Activated CD4-positive, alpha-beta T cell treated with anti-CD3 and anti-CD28 coated beads, Interleukin-2, amount 10 ng/mL, durations not matched to agents 7 days and 5 days (primary cell): ENCODE results near the gene SF3B3. TPM values are rescaled to one million over a fixed set of nuclear protein-coding genes. Genes with fewer than 3 reads are reported as not detected.
"Not testable (repeated sequence)": the region's sequence is repeated elsewhere in the genome, so short reads cannot be mapped to it uniquely, and the experiment has no call there.

ENCODE experiments used
- CTCF ChIA-PET: fragments of 350-600 bp; sonication (Branson Sonifier 250); formaldehyde crosslinking; loops from one replicate; lab custom pipeline; 2021; ENCODE audit warnings: antibody characterized with exemption; lab: Charles Lee
- POLR2A ChIA-PET: fragments of 350-600 bp; sonication (Branson Sonifier 250); formaldehyde crosslinking; loops from one replicate; lab custom pipeline; 2021; ENCODE audit warnings: antibody characterized with exemption; lab: Charles Lee
- DNase-seq: peaks from one replicate; pipeline ENCODE4 v3.0.0-alpha.2; 2020
- H3K27ac Mint-ChIP-seq: one replicate; pipeline ENCODE4 v1.8.0; 2021; ENCODE audit warnings: mild to moderate bottlenecking, moderate library complexity, mixed read lengths
- H3K27me3 Mint-ChIP-seq: one replicate; pipeline ENCODE4 v1.8.0; 2021; ENCODE audit warnings: mixed read lengths
- H3K36me3 Mint-ChIP-seq: one replicate; pipeline ENCODE4 v1.8.0; 2021; ENCODE audit warnings: low read depth, mixed read lengths
- H3K4me1 Mint-ChIP-seq: one replicate; pipeline ENCODE4 v1.8.0; 2021; ENCODE audit warnings: mixed read lengths
- H3K4me3 Mint-ChIP-seq: one replicate; pipeline ENCODE4 v1.8.0; 2021; ENCODE audit warnings: mild to moderate bottlenecking, moderate library complexity, mixed read lengths
- H3K9me3 Mint-ChIP-seq: one replicate; pipeline ENCODE4 v1.8.0; 2021; ENCODE audit warnings: mixed read lengths
- total RNA-seq, 2 experiments: library from RNA; stranded (reverse); gene quantifications; one replicate each; pipeline ENCODE4 v1.2.3, GENCODE V29; 2021

SF3B3 gene
- total RNA-seq, 2 experiments from 2014 or later: 369 to 376 TPM

- peak; percentile 35 for DNase-seq
- Mint-ChIP-seq H3K4me1 (peaks cover 45% of the 10 kb centered on the region), H3K27me3 (no peaks in the 10 kb centered on the region), H3K36me3 (peaks cover 52% of the 10 kb centered on the region), H3K9me3 (no peaks in the 10 kb centered on the region), H3K4me3 (peak overlapping the region; percentile 87), H3K27ac (peak overlapping the region; percentile 97)
- POLR2A ChIA-PET: interaction anchor here (0.7 to 2.0 kb wide), 5 partner anchors 12 to 176 kb away, joined by 3 to 7 read pairs (median 4); partner anchors contain the start of gene DDX19A
- CTCF ChIA-PET: interaction anchor here (0.7 to 2.0 kb wide), 8 partner anchors 27 to 777 kb away, joined by 3 to 5 read pairs (median 3); partner anchors contain the start of gene EXOSC6
Observed at GRCh38 chr16:70522216-70523075, 1.2 kb upstream of the SF3B3 start.

- DNase-seq: peak; percentile 94
- Mint-ChIP-seq H3K9me3 (no peaks in the 10 kb centered on the region), H3K4me3 (peak within 1 kb of the TSS; percentile 87), H3K36me3 (peaks cover 50% of the 10 kb centered on the region), H3K4me1 (peaks cover 47% of the 10 kb centered on the region), H3K27ac (peak within 1 kb of the TSS; percentile 97), H3K27me3 (no peaks in the 10 kb centered on the region)
- POLR2A ChIA-PET: interaction anchor here (0.5 to 2.0 kb wide), 7 partner anchors 12 to 176 kb away, joined by 3 to 10 read pairs (median 4); partner anchors contain the start of gene DDX19A
- CTCF ChIA-PET: interaction anchor here (0.7 to 1.2 kb wide), 6 partner anchors 28 to 778 kb away, joined by 3 to 4 read pairs (median 3); partner anchors contain the start of gene EXOSC6
Observed at GRCh38 chr16:70523076-70523742, 407 bp upstream of the SF3B3 start, which contains the start of gene COG4. TSS of gene COG4 (minus strand) at chr16:70523554. CDS start at chr16:70523543, 11 bp downstream.

- Mint-ChIP-seq H3K36me3 (peaks cover 61% of the 10 kb centered on the region), H3K4me1 (peaks cover 57% of the 10 kb centered on the region), H3K4me3 (peak overlapping the region; percentile 87), H3K27ac (peak overlapping the region; percentile 97)
- H3K9me3 Mint-ChIP-seq, H3K27me3 Mint-ChIP-seq: not testable (repeated sequence)
- POLR2A ChIA-PET: interaction anchor here (0.6 to 1.4 kb wide), 3 partner anchors 143 to 236 kb away, joined by 4 to 6 read pairs (median 5); no protein-coding TSS in a partner anchor
- CTCF ChIA-PET: interaction anchor here (0.6 to 2.0 kb wide), 7 partner anchors 10 to 154 kb away, joined by 3 to 7 read pairs (median 3); no protein-coding TSS in a partner anchor
- peak; percentile 29 for DNase-seq
Observed at GRCh38 chr16:70524399-70524825, 796 bp downstream of the SF3B3 start.

- POLR2A ChIA-PET: interaction anchor here (0.5 kb wide), 1 partner anchor 18 kb away, joined by 3 read pairs; no protein-coding TSS in a partner anchor
- Mint-ChIP-seq H3K9me3 (no peaks in the 10 kb centered on the region), H3K27ac (peak overlapping the region; percentile 75), H3K4me3 (peak overlapping the region; percentile 87), H3K4me1 (peaks cover 48% of the 10 kb centered on the region), H3K36me3 (peaks cover 62% of the 10 kb centered on the region), H3K27me3 (no peaks in the 10 kb centered on the region)
- no peak for DNase-seq
- CTCF ChIA-PET: interaction anchor here (1.5 kb wide), 1 partner anchor 270 kb away, joined by 3 read pairs; no protein-coding TSS in a partner anchor
Observed at GRCh38 chr16:70526403-70526802, 2.8 kb downstream of the SF3B3 start.

GRCh38 chr16:70527315-70527996, 3.8 kb downstream of the SF3B3 start:
- ChIA-PET POLR2A (no interaction called here), CTCF (interaction anchor here (0.6 to 1.3 kb wide), 3 partner anchors 25 to 1281 kb away, joined by 3 to 4 read pairs (median 3); partner anchors contain the start of gene AP1G1)
- no peaks in the 10 kb centered on the region for H3K27me3 Mint-ChIP-seq
- DNase-seq: no peak
- no peaks in the 10 kb centered on the region for H3K9me3 Mint-ChIP-seq
- H3K36me3 Mint-ChIP-seq: peaks cover 63% of the 10 kb centered on the region
- H3K4me1 Mint-ChIP-seq: peaks cover 43% of the 10 kb centered on the region
- no peak overlapping the region for H3K27ac Mint-ChIP-seq
- H3K4me3 Mint-ChIP-seq: peak overlapping the region; percentile 87

GRCh38 chr16:70529051-70529777, 5.6 kb downstream of the SF3B3 start:
- Mint-ChIP-seq H3K4me3 (no peak overlapping the region), H3K36me3 (peaks cover 68% of the 10 kb centered on the region), H3K4me1 (peaks cover 48% of the 10 kb centered on the region), H3K9me3 (no peaks in the 10 kb centered on the region), H3K27me3 (no peaks in the 10 kb centered on the region), H3K27ac (peak overlapping the region; percentile 68)
- ChIA-PET POLR2A (no interaction called here), CTCF (interaction anchor here (1.0 to 1.3 kb wide), 3 partner anchors 24 to 275 kb away, joined by 3 to 5 read pairs (median 3); no protein-coding TSS in a partner anchor)
- DNase-seq: peak; percentile 32

GRCh38 chr16:70529954-70530353, 6.3 kb downstream of the SF3B3 start:
- H3K4me1 Mint-ChIP-seq: peaks cover 50% of the 10 kb centered on the region
- ChIA-PET CTCF (interaction anchor here (0.6 kb wide), 1 partner anchor 162 kb away, joined by 3 read pairs; no protein-coding TSS in a partner anchor), POLR2A (interaction anchor here (0.6 kb wide), 1 partner anchor 150 kb away, joined by 4 read pairs; no protein-coding TSS in a partner anchor)
- not testable (repeated sequence) for H3K4me3 Mint-ChIP-seq, H3K9me3 Mint-ChIP-seq, DNase-seq, H3K27me3 Mint-ChIP-seq, H3K27ac Mint-ChIP-seq
- peaks cover 71% of the 10 kb centered on the region for H3K36me3 Mint-ChIP-seq

- DNase-seq: no peak
- no peaks in the 10 kb centered on the region for H3K27me3 Mint-ChIP-seq
- H3K9me3 Mint-ChIP-seq: no peaks in the 10 kb centered on the region
- CTCF ChIA-PET: no interaction called here
- no peak overlapping the region for H3K27ac Mint-ChIP-seq
- peaks cover 29% of the 10 kb centered on the region for H3K4me1 Mint-ChIP-seq
- H3K4me3 Mint-ChIP-seq: no peak overlapping the region
- peaks cover 68% of the 10 kb centered on the region for H3K36me3 Mint-ChIP-seq
- POLR2A ChIA-PET: no interaction called here
Observed at GRCh38 chr16:70534971-70535370, 11.4 kb downstream of the SF3B3 start.

- H3K4me1 Mint-ChIP-seq: peaks cover 9% of the 10 kb centered on the region
- no peak for DNase-seq
- H3K9me3 Mint-ChIP-seq: no peaks in the 10 kb centered on the region
- CTCF ChIA-PET: interaction anchor here (0.6 to 1.4 kb wide), 5 partner anchors 8 to 40 kb away, joined by 3 to 5 read pairs (median 3); no protein-coding TSS in a partner anchor
- no peak overlapping the region for H3K27ac Mint-ChIP-seq
- POLR2A ChIA-PET: no interaction called here
- no peak overlapping the region for H3K4me3 Mint-ChIP-seq
- H3K27me3 Mint-ChIP-seq: no peaks in the 10 kb centered on the region
- peaks cover 67% of the 10 kb centered on the region for H3K36me3 Mint-ChIP-seq
Observed at GRCh38 chr16:70540994-70541393, 17.4 kb downstream of the SF3B3 start.

- H3K9me3 Mint-ChIP-seq: no peaks in the 10 kb centered on the region
- peaks cover 10% of the 10 kb centered on the region for H3K4me1 Mint-ChIP-seq
- no peak overlapping the region for H3K4me3 Mint-ChIP-seq
- peaks cover 66% of the 10 kb centered on the region for H3K36me3 Mint-ChIP-seq
- DNase-seq: no peak
- H3K27ac Mint-ChIP-seq: no peak overlapping the region
- H3K27me3 Mint-ChIP-seq: no peaks in the 10 kb centered on the region
- ChIA-PET CTCF (no interaction called here), POLR2A (interaction anchor here (0.7 kb wide), 1 partner anchor 409 kb away, joined by 3 read pairs; no protein-coding TSS in a partner anchor)
Observed at GRCh38 chr16:70544548-70544947, 20.9 kb downstream of the SF3B3 start.

- peaks cover 55% of the 10 kb centered on the region for H3K36me3 Mint-ChIP-seq
- ChIA-PET CTCF (interaction anchor here (0.6 to 1.4 kb wide), 4 partner anchors 10 to 189 kb away, joined by 3 to 5 read pairs (median 4); no protein-coding TSS in a partner anchor), POLR2A (no interaction called here)
- H3K27ac Mint-ChIP-seq: no peak overlapping the region
- H3K27me3 Mint-ChIP-seq: no peaks in the 10 kb centered on the region
- no peaks in the 10 kb centered on the region for H3K9me3 Mint-ChIP-seq
- H3K4me1 Mint-ChIP-seq: peaks cover 12% of the 10 kb centered on the region
- no peak overlapping the region for H3K4me3 Mint-ChIP-seq
- no peak for DNase-seq
Observed at GRCh38 chr16:70548936-70549335, 25.3 kb downstream of the SF3B3 start.
